Measurements from ENCODE around the gene TOX2.

Gene TOX2

DNA sequence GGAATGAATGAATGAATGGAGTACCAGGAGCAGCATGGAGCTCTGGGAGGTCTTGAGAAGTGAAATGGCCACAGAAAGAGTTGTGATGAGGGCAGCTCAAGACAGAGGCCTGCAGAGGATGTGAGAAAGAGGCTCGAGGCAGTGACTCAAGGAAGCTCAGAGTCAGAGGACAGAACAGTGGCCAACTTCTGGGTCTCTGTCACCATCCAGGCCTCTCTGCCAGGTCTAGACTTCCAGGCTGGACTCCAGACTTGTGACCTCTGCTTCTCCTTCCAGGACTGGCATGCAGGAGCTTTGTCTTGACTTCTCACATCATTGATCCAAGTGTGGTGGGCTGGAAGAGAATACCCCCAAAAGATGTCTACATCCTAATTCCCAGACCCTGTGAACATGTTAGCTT, 119.8 kb downstream of the TOX2 start:
- DNase-seq (ENCODE audit: low spot score) = no peak
- in situ Hi-C loops (cut with MboI; ENCODE audit: low sequenced_read_pairs, unreplicated experiment) = no loop called here
- TF ChIP-seq, protein P1, sequence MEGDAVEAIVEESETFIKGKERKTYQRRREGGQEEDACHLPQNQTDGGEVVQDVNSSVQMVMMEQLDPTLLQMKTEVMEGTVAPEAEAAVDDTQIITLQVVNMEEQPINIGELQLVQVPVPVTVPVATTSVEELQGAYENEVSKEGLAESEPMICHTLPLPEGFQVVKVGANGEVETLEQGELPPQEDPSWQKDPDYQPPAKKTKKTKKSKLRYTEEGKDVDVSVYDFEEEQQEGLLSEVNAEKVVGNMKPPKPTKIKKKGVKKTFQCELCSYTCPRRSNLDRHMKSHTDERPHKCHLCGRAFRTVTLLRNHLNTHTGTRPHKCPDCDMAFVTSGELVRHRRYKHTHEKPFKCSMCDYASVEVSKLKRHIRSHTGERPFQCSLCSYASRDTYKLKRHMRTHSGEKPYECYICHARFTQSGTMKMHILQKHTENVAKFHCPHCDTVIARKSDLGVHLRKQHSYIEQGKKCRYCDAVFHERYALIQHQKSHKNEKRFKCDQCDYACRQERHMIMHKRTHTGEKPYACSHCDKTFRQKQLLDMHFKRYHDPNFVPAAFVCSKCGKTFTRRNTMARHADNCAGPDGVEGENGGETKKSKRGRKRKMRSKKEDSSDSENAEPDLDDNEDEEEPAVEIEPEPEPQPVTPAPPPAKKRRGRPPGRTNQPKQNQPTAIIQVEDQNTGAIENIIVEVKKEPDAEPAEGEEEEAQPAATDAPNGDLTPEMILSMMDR (IDR thresholded peaks at IDR 0.05; ENCODE audit: borderline replicate concordance, control extremely low read depth, extremely low read depth, insufficient read depth, missing control alignments) = no peak

DNA sequence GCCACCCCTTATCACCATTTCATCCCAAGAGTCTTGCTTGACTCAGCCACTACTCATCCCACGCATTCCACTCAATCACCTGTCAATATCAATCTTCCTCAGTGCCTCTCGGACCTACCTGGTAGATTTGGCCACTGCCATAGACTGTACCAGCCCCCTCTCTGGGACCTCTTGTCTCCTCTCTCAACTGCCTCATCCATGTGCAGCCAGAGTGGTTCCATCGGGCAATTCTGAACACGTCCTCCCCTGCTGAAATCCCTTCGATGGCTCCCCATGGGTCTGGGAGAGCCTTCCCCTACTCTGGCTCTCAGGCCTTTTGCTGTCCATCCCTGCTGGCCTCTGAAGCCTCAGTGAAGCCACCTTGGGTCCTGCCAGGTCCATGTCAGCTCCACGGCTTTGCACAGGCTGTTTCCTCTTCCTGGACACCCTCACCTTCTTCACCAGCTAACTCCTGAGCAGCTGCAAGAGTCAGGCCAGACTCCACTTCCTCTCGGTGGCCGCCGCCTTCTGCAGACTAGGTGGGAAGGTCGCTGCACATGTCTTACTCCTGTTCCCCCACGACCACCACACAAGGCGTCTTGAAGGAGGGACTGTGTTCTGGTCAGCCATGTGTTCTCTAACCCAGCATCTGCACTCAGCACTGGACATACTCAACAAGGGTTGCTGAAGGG, 120.4 kb downstream of the TOX2 start:
- TF ChIP-seq, protein P1 (IDR thresholded peaks at IDR 0.05; ENCODE audit: borderline replicate concordance, control extremely low read depth, extremely low read depth, insufficient read depth, missing control alignments) = no peak
- DNase-seq (ENCODE audit: low spot score) = no peak
- in situ Hi-C loops (cut with MboI; ENCODE audit: low sequenced_read_pairs, unreplicated experiment) = no loop called here

DNA sequence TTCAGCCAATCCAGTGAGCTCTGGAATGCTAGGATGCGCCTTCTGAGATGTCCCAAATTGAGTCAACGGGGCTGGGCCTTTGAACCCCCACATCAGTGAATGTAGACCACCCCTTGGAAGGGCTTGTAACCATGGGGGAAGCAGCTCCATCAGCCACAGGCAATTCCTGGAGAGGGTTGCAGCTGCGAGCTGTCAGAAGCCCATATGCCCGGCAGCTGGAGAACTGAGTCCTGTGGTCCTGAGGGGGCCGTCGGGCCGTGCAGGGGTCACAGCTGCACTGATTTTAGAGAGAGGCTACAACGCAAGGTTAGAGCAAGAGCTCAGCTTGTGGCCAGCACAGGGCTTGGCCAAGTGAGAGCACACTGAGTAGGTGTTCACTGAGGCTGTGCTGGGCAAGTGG, 121.3 kb downstream of the TOX2 start:
- in situ Hi-C loops (cut with MboI; ENCODE audit: low sequenced_read_pairs, unreplicated experiment) = no loop called here

DNA sequence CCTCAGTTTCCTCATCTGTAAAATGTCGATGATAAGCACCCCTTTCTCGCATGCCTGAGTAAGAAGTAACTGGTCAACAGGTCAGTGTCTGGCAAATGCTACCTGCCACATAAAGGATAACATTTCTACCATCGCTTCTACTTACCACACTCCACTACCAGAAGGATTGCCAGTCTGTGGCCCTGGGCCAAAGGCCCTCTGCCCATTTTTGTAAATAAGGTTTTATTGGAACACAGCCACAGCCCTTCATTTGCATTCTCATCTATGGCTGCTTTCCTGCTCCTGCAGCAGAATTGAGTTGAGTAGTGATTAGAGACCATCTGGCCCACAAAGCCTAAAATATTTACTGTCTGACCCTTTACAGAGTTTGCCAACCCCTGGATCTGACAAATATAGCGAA, 121.8 kb downstream of the TOX2 start:
- TF ChIP-seq, protein P1 (IDR thresholded peaks at IDR 0.05; ENCODE audit: borderline replicate concordance, control extremely low read depth, extremely low read depth, insufficient read depth, missing control alignments) = no peak
- in situ Hi-C loops (cut with MboI; ENCODE audit: low sequenced_read_pairs, unreplicated experiment) = no loop called here
- no peak for DNase-seq (ENCODE audit: low spot score)

More for the DNA sequence above, 121.3 kb downstream of the TOX2 start:
- no peak for DNase-seq (ENCODE audit: low spot score)
- TF ChIP-seq, protein P1 (IDR thresholded peaks at IDR 0.05; ENCODE audit: borderline replicate concordance, control extremely low read depth, extremely low read depth, insufficient read depth, missing control alignments) = no peak

DNA sequence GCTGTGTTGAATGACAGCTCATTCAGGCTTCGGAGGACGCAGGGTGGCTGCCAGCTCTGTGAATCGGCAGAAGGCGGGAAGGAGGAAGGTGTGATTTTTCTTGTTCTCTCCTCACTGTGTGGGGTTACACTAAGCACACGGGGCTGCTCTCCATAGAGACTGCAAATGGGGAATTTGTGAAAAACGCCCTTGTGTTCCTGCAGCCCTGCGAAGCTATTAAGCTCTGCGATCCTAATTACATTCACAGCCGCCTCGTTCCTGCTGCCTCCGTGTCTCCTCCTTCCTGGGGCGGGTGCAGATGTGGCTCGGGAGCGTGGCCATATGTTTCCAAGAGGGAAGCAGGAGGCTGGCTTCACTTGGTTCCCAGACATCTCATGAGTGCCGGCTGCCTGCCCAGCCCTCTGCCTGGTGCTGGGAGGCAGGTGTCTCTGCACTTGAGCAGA, 124.0 kb downstream of the TOX2 start:
- in situ Hi-C loops (cut with MboI; ENCODE audit: low sequenced_read_pairs, unreplicated experiment) = no loop called here
- DNase-seq (ENCODE audit: low spot score) = no peak
- TF ChIP-seq, protein P1 (IDR thresholded peaks at IDR 0.05; ENCODE audit: borderline replicate concordance, control extremely low read depth, extremely low read depth, insufficient read depth, missing control alignments) = no peak

DNA sequence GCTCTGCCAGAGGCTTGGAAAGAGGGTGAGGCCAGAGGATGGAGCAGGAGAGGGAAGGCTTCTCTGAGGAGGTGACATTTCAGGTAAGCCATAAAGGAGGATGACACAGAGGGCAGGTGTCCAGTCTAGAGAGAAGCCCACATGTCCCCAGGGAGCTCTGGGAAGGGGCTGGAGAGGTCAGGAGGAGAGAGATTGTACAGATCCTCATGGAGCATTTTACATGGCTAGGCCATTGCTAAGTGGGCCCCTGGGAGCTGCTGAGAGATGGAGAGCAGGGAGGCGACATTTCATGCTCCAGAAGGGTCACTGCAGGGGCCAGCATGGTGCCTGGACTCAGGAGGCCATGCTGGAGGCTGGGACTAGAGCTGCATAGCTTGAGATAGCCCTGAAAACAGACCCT, 124.5 kb downstream of the TOX2 start:
- in situ Hi-C loops (cut with MboI; ENCODE audit: low sequenced_read_pairs, unreplicated experiment) = no loop called here
- TF ChIP-seq, protein P1 (IDR thresholded peaks at IDR 0.05; ENCODE audit: borderline replicate concordance, control extremely low read depth, extremely low read depth, insufficient read depth, missing control alignments) = no peak
- no peak for DNase-seq (ENCODE audit: low spot score)

Measured in GM13976 (cell line).